ENCODE results near the gene STPG3.

The STPG3 gene

GRCh38 chr9:137230705-137231371 lies 20.2 kb upstream of the STPG3 start, which contains the start of gene SLC34A3:
SLC34A3 (plus strand) TSS chr9:137230901; CDS start chr9:137231703, 802 bp downstream.
- no peak for TF ChIP-seq CTCF (conservative IDR thresholded peaks at IDR 0.05)
- no peak within 1 kb of the TSS for H3K27ac ChIP-seq

GRCh38 chr9:137231372-137232039 lies 19.6 kb upstream of the STPG3 start:
- H3K27ac ChIP-seq, result no peak overlapping the region
- TF ChIP-seq CTCF (conservative IDR thresholded peaks at IDR 0.05), result no peak

- no peak for TF ChIP-seq CTCF (conservative IDR thresholded peaks at IDR 0.05)
- no peak overlapping the region for H3K27ac ChIP-seq
Observed at GRCh38 chr9:137232101-137232500, 19.0 kb upstream of the STPG3 start.

- no peak overlapping the region for H3K27ac ChIP-seq
- TF ChIP-seq CTCF (conservative IDR thresholded peaks at IDR 0.05), result no peak
Observed at GRCh38 chr9:137232510-137232909, 18.6 kb upstream of the STPG3 start.

- no peak overlapping the region for H3K27ac ChIP-seq
Observed at GRCh38 chr9:137233143-137233980, 17.7 kb upstream of the STPG3 start.

GRCh38 chr9:137234055-137234697 lies 16.9 kb upstream of the STPG3 start:
- no peak for TF ChIP-seq CTCF (conservative IDR thresholded peaks at IDR 0.05)
- H3K27ac ChIP-seq, result no peak overlapping the region

More at GRCh38 chr9:137233143-137233980, 17.7 kb upstream of the STPG3 start:
- TF ChIP-seq CTCF (conservative IDR thresholded peaks at IDR 0.05), result no peak

Measured in VCaP (cell line).